ENCODE data around the gene MNX1. TPM values are rescaled to one million over a fixed set of nuclear protein-coding genes. Genes with fewer than 3 reads are reported as not detected.

Gene MNX1
- total RNA-seq, 1 experiment from 2014 or later = 2.6 TPM

GRCh38 chr7:157007470-157008066 lies 2.9 kb downstream of the MNX1 start:
- ATAC-seq (no peak), DNase-seq (no peak)
- H3K4me3 ChIP-seq (ENCODE audit: low read length) = no peak overlapping the region
- no peaks in the 10 kb centered on the region for H3K36me3 ChIP-seq (ENCODE audit: low read depth, low read length)
- no peak overlapping the region for H3K4me2 ChIP-seq (ENCODE audit: low read length)
- no peaks in the 10 kb centered on the region for H3K9me2 ChIP-seq (replicated peaks; ENCODE audit: low read length)
- no TSS peak for BruUV-seq (replicated peaks)
- peaks cover 13% of the 10 kb centered on the region for H3K4me1 ChIP-seq (ENCODE audit: insufficient read depth, low read length)
- no peaks in the 10 kb centered on the region for H3F3A ChIP-seq (ENCODE audit: low read length, unreplicated experiment)
- H4K20me1 ChIP-seq (ENCODE audit: low read length) = no peaks in the 10 kb centered on the region
- H2AFZ ChIP-seq (ENCODE audit: low read length) = no peak overlapping the region
- POLR2A ChIA-PET (ENCODE audit: unreplicated experiment) = no interaction called here
- TF ChIP-seq EZH2 (IDR thresholded peaks at IDR 0.05; ENCODE audit: low read length, unreplicated experiment) (no peak), EZH2phosphoT487 (IDR thresholded peaks at IDR 0.05; ENCODE audit: borderline replicate concordance, low read length) (no peak), CTCF (conservative IDR thresholded peaks at IDR 0.05; ENCODE audit: low read depth, low read length) (no peak)
- 0 out of 2 replicates have a peak, but pooled peaks cover 4% of the 10 kb centered on the region for H3K79me2 ChIP-seq (ENCODE audit: low read length)
- H3K27me3 ChIP-seq (ENCODE audit: low read length) = peaks cover 35% of the 10 kb centered on the region
- CTCF ChIA-PET = no interaction called here
- H3K9ac ChIP-seq (ENCODE audit: low read length) = no peak overlapping the region
- H3K27ac ChIP-seq (ENCODE audit: low read length) = no peak overlapping the region
- no peaks in the 10 kb centered on the region for H3K9me3 ChIP-seq (ENCODE audit: low read length)
- intact Hi-C loops (cut with micrococcal nuclease) = no loop called here

- H3K27me3 ChIP-seq (ENCODE audit: low read length) = peaks cover 37% of the 10 kb centered on the region
- ChIA-PET POLR2A (ENCODE audit: unreplicated experiment) (no interaction called here), CTCF (no interaction called here)
- no peak overlapping the region for H3K27ac ChIP-seq (ENCODE audit: low read length)
- no peak overlapping the region for H3K4me2 ChIP-seq (ENCODE audit: low read length)
- no peaks in the 10 kb centered on the region for H3F3A ChIP-seq (ENCODE audit: low read length, unreplicated experiment)
- H3K9ac ChIP-seq (ENCODE audit: low read length) = no peak overlapping the region
- no peaks in the 10 kb centered on the region for H3K36me3 ChIP-seq (ENCODE audit: low read depth, low read length)
- H3K9me2 ChIP-seq (replicated peaks; ENCODE audit: low read length) = no peaks in the 10 kb centered on the region
- H3K4me3 ChIP-seq (ENCODE audit: low read length) = no peak overlapping the region
- no peak for ATAC-seq
- BruUV-seq (replicated peaks) = no TSS peak
- no peak for DNase-seq
- 0 out of 2 replicates have a peak, but pooled peaks cover 4% of the 10 kb centered on the region for H3K79me2 ChIP-seq (ENCODE audit: low read length)
- intact Hi-C loops (cut with micrococcal nuclease) = no loop called here
- H2AFZ ChIP-seq (ENCODE audit: low read length) = no peak overlapping the region
- H4K20me1 ChIP-seq (ENCODE audit: low read length) = no peaks in the 10 kb centered on the region
- H3K4me1 ChIP-seq (ENCODE audit: insufficient read depth, low read length) = peaks cover 10% of the 10 kb centered on the region
- no peaks in the 10 kb centered on the region for H3K9me3 ChIP-seq (ENCODE audit: low read length)
- TF ChIP-seq EZH2phosphoT487 (IDR thresholded peaks at IDR 0.05; ENCODE audit: borderline replicate concordance, low read length) = no peak
- TF ChIP-seq CTCF (conservative IDR thresholded peaks at IDR 0.05; ENCODE audit: low read depth, low read length) = no peak
- TF ChIP-seq EZH2 (IDR thresholded peaks at IDR 0.05; ENCODE audit: low read length, unreplicated experiment) = no peak
These were observed 3.5 kb downstream of the MNX1 start for GRCh38 chr7:157006829-157007469.

GRCh38 chr7:157006205-157006747 lies 4.2 kb downstream of the MNX1 start:
- intact Hi-C loops (cut with micrococcal nuclease) = no loop called here

More at GRCh38 chr7:157006205-157006747, 4.2 kb downstream of the MNX1 start:
- peaks cover 36% of the 10 kb centered on the region for H3K27me3 ChIP-seq (ENCODE audit: low read length)
- DNase-seq (no peak), ATAC-seq (no peak)
- H3K4me2 ChIP-seq (ENCODE audit: low read length) = no peak overlapping the region
- H3K79me2 ChIP-seq (ENCODE audit: low read length) = 0 out of 2 replicates have a peak, but pooled peaks cover 2% of the 10 kb centered on the region
- H4K20me1 ChIP-seq (ENCODE audit: low read length) = no peaks in the 10 kb centered on the region
- H3K9me3 ChIP-seq (ENCODE audit: low read length) = no peaks in the 10 kb centered on the region
- H3F3A ChIP-seq (ENCODE audit: low read length, unreplicated experiment) = no peaks in the 10 kb centered on the region
- BruUV-seq (replicated peaks) = no TSS peak
- peaks cover 4% of the 10 kb centered on the region for H3K4me1 ChIP-seq (ENCODE audit: insufficient read depth, low read length)
- ChIA-PET POLR2A (ENCODE audit: unreplicated experiment) (no interaction called here), CTCF (no interaction called here)
- H3K9me2 ChIP-seq (replicated peaks; ENCODE audit: low read length) = no peaks in the 10 kb centered on the region
- H3K36me3 ChIP-seq (ENCODE audit: low read depth, low read length) = no peaks in the 10 kb centered on the region
- no peak overlapping the region for H3K9ac ChIP-seq (ENCODE audit: low read length)
- no peak overlapping the region for H3K27ac ChIP-seq (ENCODE audit: low read length)
- TF ChIP-seq CTCF (conservative IDR thresholded peaks at IDR 0.05; ENCODE audit: low read depth, low read length) (no peak), EZH2 (IDR thresholded peaks at IDR 0.05; ENCODE audit: low read length, unreplicated experiment) (no peak)
- H2AFZ ChIP-seq (ENCODE audit: low read length) = no peak overlapping the region
- no peak overlapping the region for H3K4me3 ChIP-seq (ENCODE audit: low read length)

All from PC-3 (cell line).